Left ventricle myocardium superior (tissue), 1 donor: Measurements from ENCODE around the gene SOX10. TPM values are rescaled to one million over a fixed set of nuclear protein-coding genes. Genes with fewer than 3 reads are reported as not detected.
"Not testable (repeated sequence)": the region's sequence is repeated elsewhere in the genome, so short reads cannot be mapped to it uniquely, and the experiment has no call there.

Experiments
- ATAC-seq: fragments of 200-7000 bp; cut with Tn5 transposase; one replicate; pipeline ENCODE4 v1.9.1; 2020; ENCODE audit warnings: mild to moderate bottlenecking, moderate library complexity
- DNase-seq: peaks from one replicate; pipeline ENCODE4 v3.0.0-alpha.2; 2020
- intact Hi-C: fragments of 100-400 bp; cut with micrococcal nuclease; formaldehyde crosslinking; loops from one replicate; pipeline ENCODE4 v1.11.0; 2022
- total RNA-seq: library from RNA; stranded (reverse); fragmentation: NEBNext Ultra II Directional; extraction: Animal tissue kit (Norgen Biotek cat#: 25700); gene quantifications from one replicate; pipeline ENCODE4 v1.2.1, GENCODE V29; 2021
- donor health status: DM: no; HTN: yes; CAD: no; lungs with severe emphysema.

The SOX10 gene
- total RNA-seq, 1 donor from 2014 or later, result 1.9 TPM

DNA sequence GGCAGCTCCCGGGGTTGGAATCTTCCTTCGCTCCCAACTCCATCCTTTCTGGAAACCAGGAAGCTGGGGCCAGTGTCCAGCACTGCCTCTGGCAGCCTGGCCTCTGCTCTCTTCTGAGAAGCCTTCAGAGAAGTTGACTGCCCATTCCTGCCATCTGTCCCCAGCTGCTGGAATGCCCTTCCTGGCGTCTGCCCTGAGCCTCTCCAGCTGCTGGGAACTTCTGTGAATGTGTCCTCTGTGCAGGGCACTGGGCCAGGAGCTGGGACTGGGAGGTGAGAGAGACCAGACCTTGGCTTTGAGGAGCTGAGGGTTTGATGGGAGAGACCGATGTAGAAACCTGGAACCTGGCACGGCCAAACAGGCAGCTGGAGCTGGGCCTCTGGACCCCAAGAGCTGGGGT is 5.9 kb upstream of the SOX10 start:
- intact Hi-C loops, result no loop called here
- DNase-seq (peak; percentile 70), ATAC-seq (peak; percentile 66)

DNA sequence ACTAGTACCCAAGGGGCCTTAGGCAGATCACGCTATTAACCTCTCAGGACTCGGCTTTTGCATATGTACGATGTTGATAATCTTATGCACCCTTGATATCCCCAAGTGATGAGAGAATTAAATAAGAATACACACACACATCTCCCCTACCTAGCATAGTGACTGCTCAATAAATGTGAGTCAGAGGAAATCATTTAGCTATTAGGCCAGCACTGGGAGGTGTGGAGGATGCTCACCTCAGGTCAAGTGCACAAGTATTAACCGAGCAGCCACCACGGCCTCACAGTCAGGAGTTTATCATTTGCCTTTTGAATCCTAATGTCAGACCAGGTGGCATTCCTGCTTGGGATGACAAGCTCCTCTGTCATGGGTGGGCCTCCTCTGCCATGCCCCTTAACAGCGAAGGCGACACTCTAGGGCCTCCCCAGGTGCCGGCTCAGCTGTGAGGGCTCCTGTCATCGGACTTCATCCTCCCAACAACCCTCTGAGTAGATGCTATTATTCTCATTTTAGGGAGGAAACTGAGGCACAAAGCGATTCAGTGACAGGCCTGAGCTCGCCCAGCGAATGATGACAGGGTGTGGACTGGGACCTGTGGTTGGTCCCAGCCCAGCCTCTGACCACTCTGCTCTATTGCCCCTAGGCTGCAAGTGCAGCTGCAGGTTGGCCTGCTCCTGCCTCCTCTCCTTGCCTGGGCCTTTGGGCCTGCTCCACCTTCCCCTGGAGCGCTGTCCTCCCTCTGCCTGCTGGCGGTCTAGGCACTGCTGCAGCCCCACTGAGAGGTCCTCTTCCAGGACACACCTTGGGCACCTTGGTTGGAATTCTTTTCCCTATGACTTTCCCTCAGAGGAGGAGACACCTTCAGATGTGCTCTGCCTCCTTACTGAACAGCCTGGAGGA is 5.0 kb upstream of the SOX10 start:
- intact Hi-C loops, result no loop called here
- no peak for ATAC-seq
- no peak for DNase-seq

DNA sequence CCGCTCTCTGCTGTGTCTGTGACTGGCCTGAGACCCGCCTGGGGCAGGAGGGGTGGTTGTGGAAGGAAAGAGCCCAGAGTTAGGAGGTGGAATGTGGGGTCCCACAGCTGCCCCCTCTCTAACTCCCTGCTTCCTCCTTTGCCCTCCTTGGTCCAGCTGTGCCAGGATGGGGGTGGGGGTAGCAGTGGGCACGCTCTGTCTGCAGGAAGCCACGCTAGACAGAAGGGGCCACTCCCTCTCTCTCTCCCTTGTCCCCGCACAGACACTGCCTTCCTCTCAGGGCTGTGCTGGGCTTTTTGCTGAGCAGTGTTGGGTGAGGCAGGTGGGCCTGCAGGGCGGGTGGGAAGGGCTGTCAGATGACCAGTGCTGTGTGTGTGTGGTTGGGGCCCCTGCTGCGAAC is 2.0 kb upstream of the SOX10 start:
- ATAC-seq (no peak), DNase-seq (no peak)
- intact Hi-C loops, result no loop called here

DNA sequence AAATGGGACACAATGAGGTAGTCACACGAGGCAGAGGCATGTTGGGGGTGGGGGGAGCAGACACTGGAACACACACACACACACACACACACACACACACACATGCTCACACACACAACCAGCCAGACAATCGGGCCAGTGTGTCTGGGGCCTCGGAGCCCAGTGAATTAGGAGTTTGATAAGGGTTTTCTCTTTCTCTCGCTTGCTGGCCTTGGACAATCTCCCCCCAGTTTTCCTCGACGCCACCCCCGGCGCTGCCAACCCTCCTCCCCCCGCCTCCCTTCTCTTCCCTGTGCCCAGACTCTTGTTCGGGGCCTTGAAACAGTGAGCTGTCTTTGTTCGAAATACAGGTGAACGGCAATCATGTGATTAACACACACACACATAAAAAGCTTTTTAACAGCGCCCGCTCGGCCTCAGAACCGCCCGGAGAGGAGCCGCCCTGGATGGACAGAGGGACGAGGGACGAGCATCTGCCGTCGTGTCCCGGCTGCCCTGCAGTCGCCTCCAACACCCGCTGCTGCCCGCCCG is 1.5 kb upstream of the SOX10 start:
- ATAC-seq (no peak), DNase-seq (no peak)
- intact Hi-C loops, result no loop called here

DNA sequence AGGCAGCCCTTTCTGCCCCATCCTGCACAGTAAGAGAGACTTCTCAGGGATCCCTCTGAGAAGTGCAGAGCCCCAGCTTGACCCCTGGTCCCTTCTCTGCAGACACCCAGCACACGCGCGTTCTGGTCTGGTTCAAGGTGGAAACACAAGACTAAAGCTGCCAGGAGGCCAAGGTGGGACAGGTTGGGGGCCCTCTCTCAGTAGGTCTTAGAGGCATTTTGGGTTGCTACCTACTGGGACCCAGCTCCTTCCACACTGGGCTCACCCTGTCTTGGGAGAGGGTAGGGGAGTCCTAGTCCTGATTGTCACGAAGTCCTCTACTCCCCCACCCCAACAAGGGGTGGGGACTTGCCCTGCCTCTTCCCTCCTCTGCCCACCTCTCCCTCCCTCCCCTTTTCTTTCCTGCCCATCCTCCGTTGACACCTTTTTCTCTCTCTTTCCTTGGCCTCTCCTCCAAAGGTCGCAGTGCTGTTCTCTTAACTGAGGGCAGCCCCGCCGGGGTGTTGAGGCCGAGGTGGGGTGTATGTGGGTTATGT is 763 bp upstream of the SOX10 start:
- ATAC-seq (no peak), DNase-seq (no peak)
- intact Hi-C loops, result no loop called here

DNA sequence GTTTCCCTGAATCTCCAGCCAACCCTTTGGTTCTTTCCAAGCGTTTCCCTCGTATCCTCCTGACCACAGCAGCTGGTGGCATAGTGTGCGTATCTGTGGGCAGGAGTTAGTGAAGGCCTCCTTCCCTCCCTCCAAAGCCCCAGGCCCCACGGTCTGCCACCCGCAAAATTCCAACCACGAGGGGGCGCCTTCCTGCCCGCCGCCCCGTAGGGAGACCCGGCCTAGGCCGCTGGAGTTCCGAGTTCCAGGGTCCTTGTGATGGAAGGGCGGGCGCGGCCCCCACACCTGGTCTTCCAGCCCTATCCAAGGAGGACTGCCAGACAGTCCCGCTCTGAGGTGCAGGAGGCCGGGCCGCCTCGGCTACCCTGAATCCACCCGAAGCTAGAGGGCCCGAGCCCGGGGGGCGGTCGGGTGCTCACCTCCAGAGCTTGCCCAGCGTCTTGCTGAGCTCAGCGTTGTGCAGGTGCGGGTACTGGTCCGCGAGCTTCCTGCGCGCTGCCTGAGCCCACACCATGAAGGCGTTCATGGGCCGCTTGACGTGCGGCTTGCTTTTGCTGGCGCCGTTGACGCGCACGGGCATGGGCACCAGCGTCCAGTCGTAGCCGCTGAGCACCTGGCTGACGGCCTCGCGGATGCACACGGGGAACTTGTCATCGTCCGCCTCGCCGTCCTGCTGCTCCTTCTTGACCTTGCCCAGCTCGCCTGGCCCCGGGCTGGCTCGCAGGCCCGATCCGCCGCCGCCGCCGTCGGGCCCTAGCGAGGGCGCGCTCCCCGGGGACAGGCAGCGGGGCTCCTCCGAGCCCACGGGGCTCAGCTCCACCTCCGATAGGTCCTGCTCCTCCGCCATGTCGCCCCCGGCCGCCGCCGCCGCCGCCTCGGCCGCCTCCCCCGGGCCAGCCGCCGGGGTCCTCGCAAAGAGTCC is 1.2 kb downstream of the SOX10 start:
- intact Hi-C loops, result no loop called here
- DNase-seq (no peak), ATAC-seq (no peak)

DNA sequence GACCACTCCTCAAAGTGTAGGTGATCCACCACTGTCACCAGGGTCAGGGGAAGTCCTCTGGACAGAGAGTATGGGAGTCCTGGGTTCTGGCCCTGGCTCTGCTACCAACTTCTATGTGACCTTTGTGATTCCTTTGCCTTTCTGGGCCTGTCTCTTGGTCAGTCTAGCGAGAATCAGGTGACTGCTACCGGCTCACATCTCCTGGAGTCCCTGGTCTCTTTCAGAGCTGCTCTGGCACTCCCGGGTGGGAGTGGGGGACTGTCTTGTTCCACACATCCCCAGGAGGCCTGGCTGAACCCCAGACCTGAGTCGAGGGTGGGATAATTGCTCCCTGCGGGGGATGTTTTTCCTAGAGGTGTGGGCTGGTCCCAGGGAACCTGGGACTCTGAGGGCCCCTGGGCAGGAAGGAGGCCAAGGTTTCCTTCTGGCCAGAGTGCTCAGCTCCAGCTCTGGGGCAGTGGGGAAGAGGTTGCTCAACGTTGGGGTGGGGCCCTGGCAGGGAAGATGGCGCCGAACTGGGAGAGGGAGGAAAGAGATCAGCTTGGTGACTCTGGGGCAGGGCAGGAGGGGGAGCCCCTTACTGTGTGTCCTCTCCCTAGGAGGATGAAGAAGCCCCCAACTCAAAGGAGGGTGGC is 2.1 kb downstream of the SOX10 start:
- ATAC-seq (peak; percentile 11), DNase-seq (no peak)
- intact Hi-C loops, result no loop called here

DNA sequence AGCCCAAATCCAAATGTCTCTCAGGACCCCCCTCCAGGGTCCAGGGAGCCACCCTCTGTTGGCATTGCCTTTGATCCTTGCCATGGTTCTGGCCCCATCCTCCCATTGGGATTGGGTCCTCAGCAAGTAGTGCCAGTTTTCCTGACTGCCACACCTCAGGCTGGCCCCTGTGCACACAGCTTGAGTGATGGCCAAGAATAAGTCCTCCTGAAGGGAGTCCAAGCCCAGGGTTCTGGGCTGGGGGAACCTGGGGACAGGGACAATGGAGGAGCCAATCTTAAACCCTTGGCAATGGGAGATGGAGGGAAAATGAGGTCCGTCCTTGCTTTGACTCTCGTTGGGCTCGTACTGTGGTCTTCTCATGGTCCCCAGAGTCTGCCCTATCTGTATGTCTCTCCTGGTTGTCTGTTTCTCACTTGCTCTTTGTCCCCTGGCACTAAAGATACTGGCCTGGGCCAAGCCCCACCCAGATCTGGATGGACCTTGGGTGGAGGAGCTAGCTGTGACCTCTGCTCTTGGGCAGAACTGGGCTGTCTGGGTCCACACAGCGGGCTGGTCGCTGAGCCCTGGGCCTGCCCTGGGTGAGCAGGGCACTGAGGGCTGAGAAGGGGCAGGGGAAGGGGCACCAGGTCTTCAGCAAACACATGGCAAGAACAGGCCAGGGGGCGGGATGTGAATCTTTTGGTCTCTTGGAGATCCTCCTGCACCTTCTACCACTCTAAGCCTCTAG is 2.9 kb downstream of the SOX10 start:
- ATAC-seq, result peak; percentile 44
- intact Hi-C loops, result no loop called here
- no peak for DNase-seq

DNA sequence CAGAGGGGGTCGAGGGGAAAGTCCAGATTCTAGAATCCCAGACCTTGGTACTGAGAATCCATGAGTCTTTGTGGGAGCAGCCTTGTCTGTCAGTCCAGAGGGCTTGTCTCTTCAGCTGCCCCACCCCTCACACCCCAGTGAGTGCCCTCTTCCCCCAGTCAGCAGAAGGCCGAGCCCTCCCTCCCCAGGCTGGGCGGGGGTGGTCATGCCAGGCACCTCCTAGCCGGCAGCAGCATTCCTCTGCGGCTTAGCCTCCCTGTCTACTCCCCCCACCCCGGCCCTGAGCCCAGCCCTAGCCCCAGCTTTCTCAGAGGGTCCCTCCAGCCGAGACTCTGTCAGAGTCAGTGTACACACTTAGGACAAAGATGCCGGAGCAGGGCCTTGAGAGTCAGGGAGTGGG is 4.6 kb downstream of the SOX10 start:
- ATAC-seq (no peak), DNase-seq (no peak)
- intact Hi-C loops, result no loop called here

DNA sequence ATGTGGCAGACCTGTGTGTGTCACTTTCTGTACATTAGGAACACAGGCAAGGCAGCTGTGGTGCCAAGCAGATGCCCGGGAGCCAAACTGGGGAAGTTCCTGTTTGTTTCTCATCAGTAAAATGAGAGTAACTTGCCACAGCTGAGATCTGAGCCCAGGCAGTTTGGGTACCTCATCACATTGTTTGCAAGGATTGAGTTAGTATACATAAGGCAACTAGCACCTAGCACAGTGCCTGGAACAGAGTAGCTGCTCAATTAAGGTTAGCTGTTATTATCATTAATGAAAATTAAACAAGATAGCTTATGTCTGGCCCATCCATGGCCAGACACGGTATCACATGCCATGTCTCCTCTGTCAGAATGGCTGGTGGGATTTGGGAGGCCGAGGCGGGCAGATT is 7.8 kb downstream of the SOX10 start:
- ATAC-seq (no peak), DNase-seq (no peak)
- intact Hi-C loops, result no loop called here

DNA sequence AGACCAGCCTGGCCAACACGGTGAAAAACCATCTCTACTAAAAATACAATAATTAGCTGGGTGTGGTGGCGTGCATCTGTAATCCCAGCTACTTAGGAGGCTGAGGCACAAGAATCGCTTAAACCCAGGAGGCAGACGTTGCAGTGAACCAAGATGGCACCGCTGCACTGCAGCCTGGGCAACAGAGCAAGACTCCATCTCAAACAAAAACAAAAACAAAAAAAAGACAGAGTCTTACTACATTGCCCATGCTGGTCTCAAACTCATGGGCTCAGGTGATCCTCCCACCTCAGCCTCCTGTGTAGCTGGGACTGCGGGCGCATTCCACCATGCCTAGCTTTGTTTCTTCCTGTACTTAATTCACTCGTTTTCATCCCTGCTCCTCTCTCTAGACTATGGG is 8.3 kb downstream of the SOX10 start:
- DNase-seq, intact Hi-C loops, ATAC-seq: not testable (repeated sequence)

DNA sequence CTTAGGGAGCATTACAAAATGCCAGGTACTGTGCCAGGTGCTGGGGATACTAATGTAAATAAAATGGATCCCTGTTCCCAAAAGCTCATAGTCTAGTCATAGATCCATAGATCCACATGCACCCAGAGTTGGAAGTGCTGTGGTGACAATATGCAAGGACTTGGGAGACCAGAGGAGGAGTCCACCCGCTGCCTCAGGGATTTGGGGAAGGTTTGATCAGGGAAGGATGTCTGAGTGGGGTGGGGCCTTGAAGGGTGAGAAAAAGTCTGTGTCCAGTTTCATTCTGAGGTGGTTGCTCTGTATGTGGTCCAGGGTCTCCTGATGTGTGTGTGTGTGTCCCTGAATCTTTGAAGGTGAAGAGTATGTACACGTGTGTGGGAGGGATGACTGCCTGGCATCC is 9.2 kb downstream of the SOX10 start:
- DNase-seq (no peak), ATAC-seq (no peak)
- intact Hi-C loops, result no loop called here

DNA sequence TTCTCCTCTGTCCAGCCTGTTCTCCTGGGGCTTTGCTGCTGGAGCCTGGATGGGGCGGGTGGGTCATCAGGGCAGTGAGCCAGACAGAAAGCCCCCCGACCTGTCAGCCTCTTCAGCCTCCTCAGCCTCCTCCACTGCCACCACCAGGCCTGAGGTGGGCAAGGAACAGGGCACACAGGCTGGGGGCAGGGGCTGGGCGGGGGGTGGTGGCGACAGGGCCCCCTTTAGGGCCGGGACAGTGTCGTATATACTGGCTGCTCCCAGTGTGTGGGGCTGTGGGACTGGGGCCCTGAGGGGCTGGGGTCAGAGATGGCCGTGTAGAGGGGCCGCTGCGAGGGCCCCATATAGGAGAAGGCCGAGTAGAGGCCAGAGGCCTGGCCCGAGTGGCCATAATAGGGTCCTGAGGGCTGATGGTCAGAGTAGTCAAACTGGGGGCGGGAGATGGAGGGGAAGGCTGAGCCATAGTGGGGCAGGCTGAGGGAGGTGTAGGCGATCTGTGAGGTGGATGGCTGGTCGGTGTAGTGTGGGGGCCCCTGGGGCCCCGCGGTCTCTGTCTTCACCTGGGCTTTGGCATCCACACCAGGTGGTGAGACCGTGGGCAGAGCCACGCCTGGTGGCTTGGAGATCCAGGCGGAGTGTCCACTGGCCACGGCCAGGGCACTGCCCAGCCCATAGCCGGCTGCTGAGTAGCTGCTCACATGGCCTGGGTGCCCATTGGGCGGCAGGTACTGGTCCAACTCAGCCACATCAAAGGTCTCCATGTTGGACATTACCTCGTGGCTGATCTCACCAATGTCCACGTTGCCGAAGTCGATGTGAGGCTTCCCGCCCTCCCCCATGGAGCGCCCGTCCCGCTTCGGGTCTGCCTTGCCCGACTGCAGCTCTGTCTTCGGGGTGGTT is 10.8 kb downstream of the SOX10 start:
- DNase-seq (no peak), ATAC-seq (no peak)
- intact Hi-C loops, result no loop called here

DNA sequence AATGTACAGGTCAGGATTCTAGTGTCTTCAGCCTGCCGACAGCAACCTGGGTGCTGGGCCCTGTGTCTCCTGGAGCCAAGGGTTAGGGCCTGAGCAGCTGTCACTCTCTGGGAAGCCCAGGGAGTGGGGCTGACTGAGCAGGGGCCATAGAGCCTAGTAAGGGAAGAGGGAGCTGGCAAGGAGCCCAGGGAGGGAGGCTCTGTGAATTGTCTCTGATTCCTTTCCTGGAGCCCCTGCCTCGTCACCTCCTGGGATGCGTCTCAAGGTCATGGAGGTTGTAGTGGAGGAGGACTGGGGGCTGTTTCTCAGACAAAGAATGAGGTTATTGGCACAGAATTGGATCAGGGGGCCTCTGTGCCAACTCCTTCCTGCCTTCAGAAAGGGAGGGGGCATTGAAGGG is 11.8 kb downstream of the SOX10 start:
- ATAC-seq (no peak), DNase-seq (no peak)
- intact Hi-C loops, result no loop called here

DNA sequence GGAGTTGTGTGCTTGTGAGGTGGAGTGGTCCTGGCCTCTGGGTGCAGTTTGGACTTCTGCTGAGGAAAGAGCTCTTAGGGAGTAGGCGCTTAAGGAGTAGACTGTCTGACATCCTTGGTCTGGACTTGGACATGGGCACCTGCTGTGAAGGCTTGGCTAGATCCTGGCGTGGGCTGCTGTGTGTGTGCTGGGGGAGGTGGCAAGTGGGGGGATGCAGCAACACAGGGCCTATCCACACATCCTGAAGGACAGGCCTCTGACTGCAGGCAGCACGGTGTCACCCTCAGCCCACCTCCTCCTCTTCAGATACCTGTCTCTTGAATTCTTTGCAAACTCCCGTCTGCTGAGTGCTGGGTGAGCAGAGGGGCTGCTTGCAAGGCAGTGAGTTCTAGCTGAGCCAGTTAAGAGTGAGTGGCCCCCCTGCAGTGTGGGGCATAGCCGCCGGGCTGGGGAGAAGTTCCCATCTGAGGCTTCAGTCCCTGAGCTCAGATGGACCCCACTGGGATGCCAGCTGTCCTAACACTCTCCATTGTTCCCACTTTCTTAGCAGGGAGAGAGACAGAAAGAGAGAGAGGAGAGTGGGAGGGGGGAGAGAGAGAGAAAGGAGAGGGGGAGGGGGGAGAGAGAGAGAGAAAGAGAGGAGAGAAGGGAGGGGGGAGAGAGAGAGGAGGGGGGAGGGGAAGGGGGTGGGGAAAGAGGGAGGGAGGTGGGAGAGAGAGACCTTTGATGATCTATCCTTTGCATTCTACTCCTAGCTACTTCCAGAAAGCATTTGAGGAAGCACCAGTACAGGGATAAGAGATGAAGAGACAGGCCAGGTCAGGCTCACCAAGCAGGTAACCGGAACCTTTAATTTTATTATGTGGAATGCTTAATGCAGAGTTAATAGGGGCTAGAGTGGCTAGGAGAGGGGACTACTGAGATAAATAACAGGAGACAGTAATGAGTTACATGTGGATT is 12.6 kb downstream of the SOX10 start:
- DNase-seq, result no peak
- intact Hi-C loops, result no loop called here
- no peak for ATAC-seq

DNA sequence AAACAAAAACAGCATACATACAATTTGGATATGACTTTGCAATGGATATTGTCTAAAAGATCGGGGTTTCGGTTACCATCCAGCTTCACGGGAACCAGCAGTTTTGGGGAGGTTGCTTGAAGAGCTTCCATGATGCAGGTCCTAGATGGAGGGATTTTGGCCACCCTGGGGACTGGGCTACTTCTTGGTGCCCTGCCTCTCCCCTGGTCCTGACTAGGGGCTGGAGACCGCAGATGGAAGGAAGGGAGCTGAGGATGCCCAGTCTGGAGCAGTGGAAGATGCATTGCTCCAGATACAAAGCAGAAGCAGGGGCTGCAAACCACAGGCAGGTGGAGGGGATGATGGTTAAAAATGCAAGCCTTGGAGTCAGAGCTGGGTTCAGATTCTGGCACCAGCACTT is 13.5 kb downstream of the SOX10 start:
- ATAC-seq, result no peak

More for the DNA sequence above, 13.5 kb downstream of the SOX10 start:
- no peak for DNase-seq
- intact Hi-C loops, result no loop called here
